DOHH2 (cell line): ENCODE measurements around the gene PCCA.

Source experiments
- H3F3A ChIP-seq: fragments of 200-600 bp; sonication (generic), shearing (Covaris generic); 2 replicates; pipeline ENCODE4 v1.6.0; 2016; ENCODE audit warnings: antibody characterized with exemption, mild to moderate bottlenecking; ENCODE audit not compliant: control insufficient read depth, insufficient read depth
- H3K27ac ChIP-seq: fragments of 200-600 bp; sonication (generic); 2 replicates; pipeline ENCODE4 v1.5.1; 2014; ENCODE audit warnings: low read depth, mild to moderate bottlenecking, low read length, moderate library complexity
- H3K27me3 ChIP-seq: fragments of 200-600 bp; sonication (generic); 2 replicates; pipeline ENCODE4 v1.6.1; 2014; ENCODE audit warnings: mild to moderate bottlenecking, low read length, mixed read lengths; ENCODE audit not compliant: control insufficient read depth
- H3K36me3 ChIP-seq: fragments of 200-600 bp; sonication (generic); 2 replicates; pipeline ENCODE4 v1.6.1; 2014; ENCODE audit warnings: mild to moderate bottlenecking, low read length, moderate library complexity, mixed read lengths; ENCODE audit not compliant: control insufficient read depth
- H3K4me1 ChIP-seq: fragments of 200-600 bp; sonication (generic); 2 replicates; pipeline ENCODE4 v1.6.1; 2014; ENCODE audit warnings: mild to moderate bottlenecking, low read length, mixed read lengths; ENCODE audit not compliant: control insufficient read depth
- H3K4me2 ChIP-seq: fragments of 200-600 bp; sonication (generic); 2 replicates; pipeline ENCODE4 v1.6.0; 2014; ENCODE audit warnings: mild to moderate bottlenecking, low read length, moderate library complexity
- H3K4me3 ChIP-seq: fragments of 200-600 bp; sonication (generic); 2 replicates; pipeline ENCODE4 v1.5.1; 2014; ENCODE audit warnings: mild to moderate bottlenecking, low read length, mixed read lengths
- H3K79me2 ChIP-seq: fragments of 200-600 bp; sonication (generic); 2 replicates; pipeline ENCODE4 v1.6.1; 2014; ENCODE audit warnings: mild to moderate bottlenecking, low read length, mixed read lengths; ENCODE audit not compliant: control insufficient read depth
- H3K9me2 ChIP-seq: fragments of 200-600 bp; sonication (generic); replicated peaks from 2 replicates; pipeline ENCODE4 v1.6.1; 2014; ENCODE audit warnings: mild to moderate bottlenecking, low read length, mixed read lengths; ENCODE audit not compliant: control insufficient read depth
- H3K9me3 ChIP-seq: fragments of 200-600 bp; sonication (generic); 2 replicates; pipeline ENCODE4 v1.6.1; 2014; ENCODE audit warnings: antibody characterized with exemption, low read length, mixed read lengths; ENCODE audit not compliant: control insufficient read depth, insufficient read depth
- H4K20me1 ChIP-seq: fragments of 200-600 bp; sonication (generic); 2 replicates; pipeline ENCODE4 v1.6.0; 2014; ENCODE audit warnings: low read depth, mild to moderate bottlenecking, antibody characterized with exemption, low read length, moderate library complexity; ENCODE audit not compliant: control insufficient read depth, insufficient read depth
- EZH2phosphoT487 ChIP-seq: fragments of 200-600 bp; sonication (generic); IDR thresholded peaks from 2 replicates; pipeline ENCODE4 v1.6.1; 2017; ENCODE audit warnings: borderline replicate concordance, mild to moderate bottlenecking, antibody characterized with exemption, low read length, moderate library complexity, mixed read lengths
- TF ChIP-seq, protein P1 (sequence below): fragments of 200-600 bp; sonication (generic); IDR thresholded peaks from one replicate; pipeline ENCODE4 v1.5.1; 2014; ENCODE audit warnings: antibody characterized with exemption, mild to moderate bottlenecking, low read depth, low read length; ENCODE audit not compliant: poor library complexity, severe bottlenecking

PCCA gene

DNA sequence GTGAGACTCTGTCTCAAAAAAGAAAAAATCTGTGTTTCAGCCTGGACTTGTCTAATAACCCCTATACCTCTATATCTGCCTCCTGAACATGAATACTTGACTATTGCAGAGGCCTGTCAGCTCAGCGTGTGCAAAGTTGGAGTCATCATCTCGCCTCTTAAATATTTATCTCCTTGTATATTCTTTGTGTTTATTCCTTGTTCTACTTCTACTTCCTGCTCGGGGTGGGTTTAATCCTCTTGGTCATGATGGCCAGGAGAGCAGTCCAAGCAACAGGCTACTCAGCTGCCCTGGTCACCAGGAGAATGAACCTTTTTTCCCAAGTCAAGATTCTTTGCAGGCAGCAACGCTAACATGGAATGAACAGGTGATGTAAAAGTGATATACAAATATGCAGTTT is 119.1 kb downstream of the PCCA start:
- Histone ChIP-seq H3K4me2 (no peak overlapping the region), H3K9me2 (no peaks in the 10 kb centered on the region), H3K79me2 (no peaks in the 10 kb centered on the region), H3K9me3 (no peaks in the 10 kb centered on the region), H3K36me3 (no peaks in the 10 kb centered on the region), H3K4me1 (peaks cover 7% of the 10 kb centered on the region), H3F3A (no peaks in the 10 kb centered on the region), H3K4me3 (no peak overlapping the region), H3K27me3 (no peaks in the 10 kb centered on the region), H3K27ac (no peak overlapping the region), H4K20me1 (no peaks in the 10 kb centered on the region)
- no peak for TF ChIP-seq EZH2phosphoT487
- TF ChIP-seq, protein P1, sequence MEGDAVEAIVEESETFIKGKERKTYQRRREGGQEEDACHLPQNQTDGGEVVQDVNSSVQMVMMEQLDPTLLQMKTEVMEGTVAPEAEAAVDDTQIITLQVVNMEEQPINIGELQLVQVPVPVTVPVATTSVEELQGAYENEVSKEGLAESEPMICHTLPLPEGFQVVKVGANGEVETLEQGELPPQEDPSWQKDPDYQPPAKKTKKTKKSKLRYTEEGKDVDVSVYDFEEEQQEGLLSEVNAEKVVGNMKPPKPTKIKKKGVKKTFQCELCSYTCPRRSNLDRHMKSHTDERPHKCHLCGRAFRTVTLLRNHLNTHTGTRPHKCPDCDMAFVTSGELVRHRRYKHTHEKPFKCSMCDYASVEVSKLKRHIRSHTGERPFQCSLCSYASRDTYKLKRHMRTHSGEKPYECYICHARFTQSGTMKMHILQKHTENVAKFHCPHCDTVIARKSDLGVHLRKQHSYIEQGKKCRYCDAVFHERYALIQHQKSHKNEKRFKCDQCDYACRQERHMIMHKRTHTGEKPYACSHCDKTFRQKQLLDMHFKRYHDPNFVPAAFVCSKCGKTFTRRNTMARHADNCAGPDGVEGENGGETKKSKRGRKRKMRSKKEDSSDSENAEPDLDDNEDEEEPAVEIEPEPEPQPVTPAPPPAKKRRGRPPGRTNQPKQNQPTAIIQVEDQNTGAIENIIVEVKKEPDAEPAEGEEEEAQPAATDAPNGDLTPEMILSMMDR, result no peak

DNA sequence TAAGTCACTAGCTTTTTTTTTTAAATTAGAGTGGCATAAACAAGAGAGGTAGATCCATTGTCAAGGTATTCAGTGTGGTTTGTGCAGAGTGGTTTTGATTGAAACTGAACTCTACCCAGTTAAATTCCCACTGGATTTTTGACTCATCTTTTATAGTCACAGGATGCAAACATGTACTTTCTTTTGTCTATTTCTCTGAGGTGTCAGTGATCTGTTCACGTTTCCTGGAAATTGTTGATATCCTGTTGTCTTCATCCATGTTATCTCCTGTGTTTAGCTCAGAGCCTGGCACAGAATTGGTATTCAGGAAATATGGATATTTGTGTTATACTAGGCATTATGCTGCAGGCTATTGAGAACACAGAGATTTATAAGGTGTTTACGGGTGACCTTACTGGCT is 119.7 kb downstream of the PCCA start:
- H3K9me2 ChIP-seq, result no peaks in the 10 kb centered on the region
- H3K4me3 ChIP-seq, result no peak overlapping the region
- H3K27me3 ChIP-seq, result no peaks in the 10 kb centered on the region
- no peaks in the 10 kb centered on the region for H3K9me3 ChIP-seq
- H3F3A ChIP-seq, result no peaks in the 10 kb centered on the region
- H3K4me1 ChIP-seq, result peaks cover 4% of the 10 kb centered on the region
- no peak overlapping the region for H3K4me2 ChIP-seq
- no peak overlapping the region for H3K27ac ChIP-seq
- no peaks in the 10 kb centered on the region for H3K36me3 ChIP-seq
- TF ChIP-seq, protein P1, result no peak
- no peak for TF ChIP-seq EZH2phosphoT487
- no peaks in the 10 kb centered on the region for H4K20me1 ChIP-seq
- no peaks in the 10 kb centered on the region for H3K79me2 ChIP-seq

DNA sequence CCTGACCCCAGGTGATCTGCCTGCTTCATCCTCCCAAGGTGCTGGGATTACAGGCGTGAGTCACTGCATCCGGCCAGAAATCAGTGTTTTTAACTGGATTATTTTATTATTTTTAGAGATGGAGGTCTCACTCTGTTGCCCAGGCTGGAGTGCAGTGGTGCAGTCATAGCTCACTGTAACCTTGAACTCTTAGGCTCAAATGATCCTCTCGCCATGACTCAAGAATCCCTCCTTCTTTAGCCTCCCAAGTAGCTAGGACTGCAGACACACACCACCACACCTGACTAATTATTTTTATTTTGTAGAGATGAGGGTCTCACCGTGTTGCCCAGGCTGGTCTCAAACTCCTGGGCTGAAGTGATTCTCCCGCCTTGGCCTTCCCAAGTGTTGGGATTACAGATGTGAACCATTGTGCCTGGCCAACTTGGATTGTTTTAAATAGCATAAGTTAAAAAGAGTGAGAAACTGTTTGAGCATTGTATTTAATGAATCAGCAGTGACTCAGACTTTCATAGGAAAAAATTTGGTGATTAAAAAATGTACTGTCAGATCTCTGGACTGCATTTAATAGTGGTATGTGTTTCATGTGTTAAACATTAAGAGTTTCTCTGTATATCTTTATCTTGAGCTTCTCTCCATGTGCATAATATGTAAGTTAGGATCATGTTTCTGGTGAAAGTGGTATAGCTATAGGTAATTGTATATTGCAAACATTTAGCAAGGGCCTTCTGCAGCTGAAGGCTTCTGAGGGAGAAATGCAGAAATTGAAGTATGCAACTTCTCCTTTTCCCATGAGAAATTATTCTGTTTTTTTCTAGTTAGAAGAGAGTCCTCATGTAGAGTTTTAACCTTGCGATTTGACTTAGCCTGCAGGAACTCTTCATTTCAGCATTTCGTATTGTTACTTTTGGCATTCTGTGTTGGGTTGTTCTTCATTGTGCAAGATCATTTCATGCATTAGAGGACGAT is 121.2 kb downstream of the PCCA start:
- Histone ChIP-seq H3K36me3 (no peaks in the 10 kb centered on the region), H3K9me2 (no peaks in the 10 kb centered on the region), H3K79me2 (no peaks in the 10 kb centered on the region), H3K4me1 (no peaks in the 10 kb centered on the region), H3K27me3 (no peaks in the 10 kb centered on the region), H3F3A (no peaks in the 10 kb centered on the region), H3K4me2 (no peak overlapping the region), H4K20me1 (no peaks in the 10 kb centered on the region), H3K27ac (no peak overlapping the region), H3K4me3 (no peak overlapping the region), H3K9me3 (no peaks in the 10 kb centered on the region)
- TF ChIP-seq, protein P1, result no peak
- TF ChIP-seq EZH2phosphoT487, result no peak
